HL-60/S4 treated with phorbol 12-myristate 13-acetate at 8.2 ng/mL for 4 days and 3 days (cell line): ENCODE results near the gene INPPL1.
"Not testable (repeated sequence)": the region's sequence is repeated elsewhere in the genome, so short reads cannot be mapped to it uniquely, and the experiment has no call there.

Source experiments
- in situ Hi-C: fragments of 300-500 bp; cut with MboI; formaldehyde crosslinking; loops from 2 replicates; pipeline ENCODE4 v1.15.0; 2022; ENCODE audit warnings: low sequenced_read_pairs

Gene INPPL1

DNA sequence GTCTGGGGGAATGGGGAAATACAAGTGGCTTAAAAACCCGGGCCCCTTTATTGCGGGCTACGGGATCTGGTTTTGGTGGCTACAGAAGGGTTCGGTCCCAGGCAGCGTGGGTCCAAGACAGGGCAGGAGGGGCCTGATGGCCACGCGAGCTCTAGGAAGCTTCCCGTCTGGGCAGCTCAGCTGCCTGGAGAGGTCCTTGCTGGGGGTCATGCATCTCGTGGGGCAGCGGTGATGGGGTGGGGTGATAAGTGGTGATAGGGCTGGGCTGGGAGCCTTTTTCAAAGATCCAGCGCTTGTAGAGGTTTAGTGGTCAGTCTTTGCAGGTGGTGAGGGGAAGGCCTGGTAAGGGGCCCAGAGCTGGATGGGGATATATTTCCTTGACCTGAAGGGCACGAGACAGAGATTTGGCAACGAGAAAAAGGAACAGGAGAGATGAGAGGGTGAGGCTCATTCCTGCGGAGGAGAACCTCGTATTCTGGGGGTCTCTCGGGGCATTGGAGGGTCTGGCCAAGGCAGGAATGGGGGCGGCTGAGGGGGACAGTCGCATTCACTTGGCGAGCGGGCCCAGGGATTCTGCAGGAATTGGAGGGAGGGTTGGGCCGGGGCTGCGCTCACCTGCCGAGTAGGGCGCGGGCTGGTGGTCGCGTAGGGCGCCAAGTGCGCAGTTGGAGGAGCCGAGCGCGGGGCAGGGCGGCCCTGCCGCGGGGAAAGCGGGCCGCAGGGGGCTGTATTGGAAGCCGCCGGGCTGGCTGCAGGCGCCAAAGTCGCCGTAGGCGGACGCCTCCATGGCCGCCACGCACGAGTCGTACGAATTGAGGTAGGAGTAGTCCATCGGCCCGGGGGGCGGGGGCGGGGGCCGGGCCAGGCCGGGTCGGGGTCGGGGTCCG lies 18.8 kb downstream of the INPPL1 start:
- in situ Hi-C loops: no loop called here

DNA sequence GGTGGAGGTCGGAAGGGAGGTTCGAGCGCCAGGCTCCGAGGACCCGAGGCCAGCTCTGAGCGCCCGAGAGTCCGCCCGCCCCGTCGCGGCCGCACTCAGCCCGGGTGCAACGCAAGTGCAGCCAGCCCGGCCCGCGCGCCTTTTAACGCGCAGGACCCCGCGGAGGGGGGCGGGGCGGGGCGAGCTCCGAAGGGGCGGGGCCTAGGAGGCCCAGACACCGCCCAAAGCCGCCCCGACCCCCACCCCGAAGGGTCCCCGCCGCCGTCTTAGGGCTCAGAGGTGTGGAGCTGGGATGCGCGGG lies 19.4 kb downstream of the INPPL1 start, which contains the start of gene PHOX2A:
Gene PHOX2A (minus strand): TSS at position 117 of the 301 bp plus-strand sequence. CDS start 172 bp downstream, outside the sequence.
- in situ Hi-C loops: no loop called here

DNA sequence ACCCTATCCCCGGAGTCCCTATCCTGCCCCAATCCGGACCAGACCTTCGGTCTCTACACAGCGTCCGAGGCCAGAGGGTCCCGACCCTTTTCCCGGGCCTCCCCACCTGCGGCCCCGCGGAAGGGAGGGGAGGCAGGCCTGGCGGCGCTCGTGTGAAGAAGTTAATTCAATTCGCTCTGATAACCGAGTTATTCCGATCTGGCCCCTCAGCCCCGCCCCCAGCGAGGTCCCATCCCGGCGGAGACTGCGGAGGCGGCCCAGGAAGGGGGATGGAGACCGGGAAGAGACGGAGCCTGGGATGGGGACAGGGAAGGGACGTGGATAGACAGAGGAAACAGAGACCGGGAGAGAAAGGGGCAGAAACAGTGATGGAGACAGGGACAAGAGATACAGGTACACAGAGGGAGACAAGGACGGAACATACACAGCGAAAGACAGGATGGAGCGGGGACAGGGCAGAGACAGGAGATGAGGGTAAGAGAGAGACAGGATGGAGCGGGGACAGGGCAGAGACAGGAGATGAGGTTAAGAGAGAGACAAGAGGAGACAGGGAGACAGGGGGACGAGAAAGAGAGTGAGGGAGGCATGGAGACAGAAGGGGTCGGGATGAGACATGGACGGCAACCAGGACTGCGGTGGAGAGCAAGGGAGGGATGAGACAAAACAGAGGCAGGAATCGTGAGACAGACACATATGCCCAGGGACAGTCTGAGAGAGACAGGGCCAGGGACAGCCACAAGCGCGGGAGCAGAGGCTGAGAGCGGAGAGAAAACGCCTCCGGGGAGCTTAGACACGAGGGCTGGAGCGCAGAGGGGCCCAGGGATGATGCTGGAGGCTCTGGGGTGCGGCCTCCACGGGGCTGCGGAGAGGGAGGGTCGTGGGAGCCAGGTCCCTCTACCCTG lies 20.0 kb downstream of the INPPL1 start:
- in situ Hi-C loops: no loop called here

- in situ Hi-C loops: no loop called here
These were observed 20.8 kb downstream of the INPPL1 start for GRCh38 chr11:72245263-72245816.

DNA sequence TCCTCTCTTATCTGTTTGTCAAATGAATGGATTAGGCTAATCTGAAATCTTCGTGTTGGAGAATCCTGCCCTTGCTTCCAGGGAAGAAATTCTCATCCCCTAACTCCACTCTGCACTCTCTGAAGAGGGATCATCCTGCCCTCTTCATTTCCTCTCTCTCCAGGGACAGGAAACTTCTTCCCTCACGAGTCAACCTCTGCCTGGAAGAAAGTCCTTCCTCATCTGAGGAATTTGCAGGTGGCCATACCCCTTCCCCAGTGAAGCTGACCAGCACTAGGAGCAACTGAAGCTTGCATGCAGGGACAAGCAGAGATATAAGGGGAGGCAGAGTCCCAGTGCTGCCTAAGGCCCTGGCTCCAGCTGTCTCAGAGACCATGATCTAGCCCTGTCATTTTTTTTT lies 23.0 kb downstream of the INPPL1 start:
- in situ Hi-C loops: no loop called here

DNA sequence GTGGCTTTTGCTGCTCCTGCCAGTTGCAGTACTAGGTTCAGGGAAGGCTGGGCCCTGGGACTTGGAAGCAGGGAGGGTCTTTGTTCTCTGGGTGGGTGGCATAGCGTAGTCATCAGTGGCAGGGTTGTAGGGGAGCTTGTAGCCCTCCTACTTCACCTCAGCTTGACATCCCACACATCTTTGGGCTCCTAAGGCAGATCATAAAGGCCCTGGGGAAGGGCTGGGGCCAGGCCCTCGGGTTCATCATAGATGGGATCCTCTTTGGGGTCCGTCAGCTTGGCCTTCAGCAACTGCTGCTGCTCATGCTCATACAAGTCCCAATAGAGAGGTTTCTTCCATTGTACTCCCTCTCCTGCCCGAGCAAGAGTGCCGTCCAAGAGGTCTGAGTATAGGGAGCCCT lies 25.4 kb downstream of the INPPL1 start:
- in situ Hi-C loops: no loop called here

- in situ Hi-C loops: no loop called here
These were observed 26.3 kb downstream of the INPPL1 start for GRCh38 chr11:72250661-72251464.

GRCh38 chr11:72251614-72252013 lies 27.0 kb downstream of the INPPL1 start:
- in situ Hi-C loops: no loop called here

DNA sequence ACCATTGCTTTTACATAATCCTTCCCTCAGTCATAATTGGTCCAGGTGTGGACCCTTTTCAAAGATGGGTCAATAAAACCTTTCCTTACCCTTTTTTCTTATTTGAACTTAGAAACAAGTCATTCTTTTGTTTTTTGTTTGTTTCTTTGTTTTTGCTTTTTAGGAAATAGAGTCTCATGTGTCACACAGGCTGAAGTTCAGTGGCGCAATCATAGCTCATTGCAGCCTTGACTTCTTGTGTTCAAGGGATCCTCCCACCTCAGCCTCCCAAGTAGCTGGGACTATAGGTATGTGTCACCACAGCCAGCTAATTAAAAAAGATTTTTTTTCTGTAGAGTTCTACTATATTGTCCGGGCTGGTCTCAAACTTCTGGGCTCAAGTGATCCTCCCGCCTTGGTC lies 28.8 kb downstream of the INPPL1 start:
- in situ Hi-C loops: no loop called here

GRCh38 chr11:72254299-72254993 lies 29.9 kb downstream of the INPPL1 start:
- in situ Hi-C loops: no loop called here

DNA sequence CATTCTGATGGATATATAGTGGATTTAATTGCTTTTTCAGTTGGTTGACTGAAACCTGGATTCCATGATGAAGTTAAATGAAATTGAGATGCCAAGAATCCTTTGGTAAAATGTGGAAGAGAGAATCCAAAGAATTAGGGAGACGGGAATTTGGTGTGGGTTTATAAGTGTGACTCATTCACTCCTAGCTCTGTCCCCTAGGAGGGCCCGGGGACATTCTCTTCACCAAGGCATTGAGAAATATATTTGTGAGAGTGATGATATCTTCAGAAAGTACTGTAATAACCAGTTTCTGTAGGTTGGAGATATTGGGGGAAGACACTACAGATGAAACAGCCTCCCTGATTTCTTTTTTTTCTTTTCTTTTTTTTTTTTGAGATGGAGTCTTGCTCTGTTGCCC lies 33.0 kb downstream of the INPPL1 start:
- in situ Hi-C loops: no loop called here

GRCh38 chr11:72259490-72259889 lies 34.9 kb downstream of the INPPL1 start:
- in situ Hi-C loops: no loop called here

DNA sequence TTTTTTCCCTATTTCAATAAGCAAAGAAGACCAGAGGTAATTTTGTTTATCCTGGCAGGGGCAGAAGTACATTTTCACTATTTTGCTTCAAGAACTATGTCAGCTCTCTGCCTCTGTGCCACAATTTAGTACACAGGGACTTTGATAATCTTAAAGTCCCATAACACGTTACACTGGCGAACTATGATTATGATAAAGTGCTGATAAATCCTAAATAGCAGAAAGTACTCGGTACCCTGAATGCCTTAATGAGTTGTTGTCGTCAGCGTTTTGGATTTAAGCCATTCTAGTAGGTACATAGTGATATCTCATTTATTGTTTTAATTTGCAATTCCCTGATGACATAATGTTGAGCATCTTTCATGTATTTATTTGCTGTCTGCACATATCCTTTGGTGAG lies 36.0 kb downstream of the INPPL1 start:
- in situ Hi-C loops: no loop called here

GRCh38 chr11:72263361-72263760 lies 38.8 kb downstream of the INPPL1 start:
- in situ Hi-C loops: no loop called here

DNA sequence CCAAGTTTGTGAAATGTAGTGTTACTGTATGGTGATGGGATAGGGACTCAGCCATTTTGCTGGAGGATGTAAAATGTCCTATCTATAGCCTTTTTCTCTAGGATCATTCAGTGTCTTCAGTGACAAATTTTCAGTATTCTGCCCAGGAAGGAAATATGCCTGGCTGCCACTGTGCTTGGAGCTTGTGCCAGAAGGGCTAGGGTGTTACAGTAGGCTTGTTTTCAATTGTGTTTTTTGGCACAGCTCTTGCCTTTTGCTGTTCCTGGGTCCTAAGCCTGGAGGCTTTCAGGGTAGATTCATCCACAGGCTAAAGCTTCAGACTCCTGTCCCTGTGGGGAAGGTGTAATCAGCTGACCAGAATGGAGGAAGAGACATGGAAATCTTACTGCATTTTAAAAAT lies 41.4 kb downstream of the INPPL1 start:
- in situ Hi-C loops: no loop called here

GRCh38 chr11:72266960-72267359 lies 42.4 kb downstream of the INPPL1 start:
- in situ Hi-C loops: not testable (repeated sequence)

DNA sequence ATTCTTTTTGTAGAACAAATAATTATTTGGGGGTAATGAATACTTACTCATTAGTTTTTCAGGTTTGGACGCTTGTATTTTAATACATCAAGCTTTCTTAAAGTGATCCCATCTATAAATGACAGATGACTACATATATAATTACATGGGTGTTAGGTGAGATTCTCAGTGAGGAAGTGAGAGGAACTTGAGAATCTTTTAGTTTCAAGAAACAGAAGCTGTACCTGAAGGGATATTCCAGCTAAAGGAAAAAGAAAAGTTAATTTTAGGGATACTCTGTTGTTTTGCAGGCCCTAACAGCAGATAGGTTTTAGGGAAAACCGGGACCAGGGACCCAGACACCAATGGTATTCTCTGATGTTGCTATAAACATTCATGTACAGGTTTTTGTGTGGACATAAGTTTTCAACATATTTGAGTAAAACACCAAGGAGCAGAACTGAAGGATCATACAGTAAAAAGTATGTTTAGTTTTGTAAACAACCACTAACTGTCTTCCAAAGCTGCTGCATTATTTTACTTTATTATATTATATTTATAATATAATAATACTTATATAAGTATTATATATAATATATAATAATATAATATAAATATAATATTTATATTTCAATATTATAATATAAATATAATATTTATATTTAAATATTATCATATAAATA lies 43.5 kb downstream of the INPPL1 start:
- in situ Hi-C loops: no loop called here

DNA sequence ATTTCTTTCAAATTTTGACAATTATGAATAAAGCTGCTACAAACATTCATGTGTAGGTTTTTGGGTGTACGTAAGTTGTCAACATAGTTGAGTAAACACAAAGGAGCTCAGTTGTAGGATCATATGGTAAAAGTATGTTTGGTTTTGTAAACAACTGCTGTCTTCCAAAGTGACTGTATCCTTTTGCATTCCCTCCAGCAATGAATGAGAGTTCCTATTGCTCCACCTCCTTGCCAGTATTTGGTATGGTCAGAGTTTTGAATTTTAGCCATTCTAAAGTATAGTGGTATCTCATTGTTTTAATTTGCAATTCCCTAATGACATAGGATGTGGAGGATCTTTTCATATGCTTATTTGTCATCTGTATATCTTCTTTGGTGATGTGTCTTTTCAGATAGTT lies 47.4 kb downstream of the INPPL1 start:
- in situ Hi-C loops: no loop called here

DNA sequence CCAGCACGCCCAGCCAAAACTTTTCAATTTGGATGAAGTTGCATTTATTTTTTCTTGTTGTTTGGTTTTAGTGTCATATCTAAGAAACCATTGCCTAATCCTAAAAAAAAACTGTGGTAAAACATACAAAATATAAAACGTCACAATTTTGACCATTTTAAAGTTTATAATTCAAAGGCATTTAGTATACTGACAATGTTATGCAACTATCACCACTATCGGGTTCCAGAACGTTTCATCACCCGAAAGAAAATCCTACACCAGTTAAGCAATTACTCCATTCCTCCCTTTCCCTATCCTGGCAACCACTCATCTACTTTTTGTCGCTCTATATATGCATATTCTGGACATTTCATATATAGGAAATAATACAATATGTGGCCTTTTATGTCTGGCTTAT lies 49.9 kb downstream of the INPPL1 start:
- in situ Hi-C loops: no loop called here

DNA sequence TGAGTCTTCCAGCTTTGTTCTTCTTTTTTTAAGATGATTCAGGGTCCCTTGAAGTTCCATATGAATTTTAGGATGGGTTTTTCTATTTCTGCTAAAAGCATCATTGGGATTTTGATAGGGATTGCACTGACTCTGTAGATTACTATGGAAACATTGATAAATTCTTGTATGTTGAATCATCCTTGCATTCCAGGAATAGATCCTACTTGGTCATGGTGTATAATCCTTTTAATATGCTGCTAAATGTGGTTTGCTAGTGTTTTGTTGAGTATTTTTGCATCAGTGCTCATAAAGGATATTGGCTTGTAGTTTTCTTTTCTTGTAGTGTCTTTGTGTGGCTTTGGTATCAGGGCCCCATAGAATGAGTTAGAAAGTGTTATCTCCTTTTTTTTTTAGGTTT lies 54.3 kb downstream of the INPPL1 start:
- in situ Hi-C loops: loop anchor here (25.0 kb wide), 1 partner anchor 133 kb away; no protein-coding TSS in a partner anchor
